HepG2 (cell line): ENCODE data around the gene ABCG4. TPM values are rescaled to one million over a fixed set of nuclear protein-coding genes. Genes with fewer than 3 reads are reported as not detected.

Source experiments
- FOXA1 ChIP-seq, 2 experiments: fragments of 450-650 bp in 1 of 2; sonication (generic) in 1 of 2; formaldehyde crosslinking in 1 of 2; IDR thresholded peaks; 2 replicates each; pipeline versions ENCODE4 v1.4.0 to v1.6.1; 2016 to 2020; ENCODE audit warnings: missing genetic modification reagents in 1 of 2
- GABPA ChIP-seq, 2 experiments: IDR thresholded peaks; 2 replicates each; pipeline ENCODE4 v1.6.1; 2011 to 2016; ENCODE audit warnings: low read depth in 2 of 2, low read length in 1 of 2, missing biosample characterization in 1 of 2, missing genetic modification characterization in 1 of 2
- KDM2A ChIP-seq: sonication (generic); formaldehyde crosslinking; IDR thresholded peaks from 2 replicates; pipeline ENCODE4 v1.4.0; 2020; ENCODE audit warnings: low read depth, missing genetic modification reagents, borderline replicate concordance
- MYNN ChIP-seq: sonication (generic); formaldehyde crosslinking; IDR thresholded peaks from 2 replicates; pipeline ENCODE4 v1.4.0; 2020; ENCODE audit warnings: mild to moderate bottlenecking, low read depth, missing genetic modification reagents
- NONO ChIP-seq, 2 experiments: fragments of 450-650 bp in 1 of 2; sonication (generic) in 1 of 2; formaldehyde crosslinking in 1 of 2; IDR thresholded peaks in 1 of 2; conservative IDR thresholded peaks in 1 of 2; 2 replicates each; pipeline versions ENCODE4 v1.6.1 to v1.8.0; 2017 to 2022; ENCODE audit warnings: mild to moderate bottlenecking in 1 of 2, missing genetic modification reagents in 1 of 2, moderate library complexity in 1 of 2
- SNAPC5 ChIP-seq: sonication (generic); formaldehyde crosslinking; IDR thresholded peaks from 2 replicates; pipeline ENCODE4 v1.8.1; 2023; ENCODE audit warnings: mild to moderate bottlenecking, missing genetic modification reagents, borderline replicate concordance
- SRF ChIP-seq: IDR thresholded peaks from 2 replicates; pipeline ENCODE4 v1.6.1; 2011; ENCODE audit warnings: mild to moderate bottlenecking, low read depth, low read length, moderate library complexity
- SYNCRIP ChIP-seq: fragments of 200-400 bp; formaldehyde crosslinking; IDR thresholded peaks from 2 replicates; pipeline ENCODE4 v1.6.1; 2018; ENCODE audit warnings: mild to moderate bottlenecking, low read depth, low read length; ENCODE audit not compliant: insufficient read depth
- TMF1 ChIP-seq: sonication (generic); formaldehyde crosslinking; IDR thresholded peaks from 2 replicates; pipeline ENCODE4 v1.8.1; 2022; ENCODE audit warnings: low read depth, missing genetic modification reagents
- ZNF224 ChIP-seq: sonication (generic); formaldehyde crosslinking; IDR thresholded peaks from 2 replicates; pipeline ENCODE4 v1.5.0; 2020; ENCODE audit warnings: mild to moderate bottlenecking, missing genetic modification reagents
- ZNF292 ChIP-seq: sonication (generic); formaldehyde crosslinking; IDR thresholded peaks from 2 replicates; pipeline ENCODE4 v1.8.1; 2022; ENCODE audit warnings: mild to moderate bottlenecking, low read depth, missing genetic modification reagents, borderline replicate concordance
- ZNF33B ChIP-seq: sonication (generic); formaldehyde crosslinking; IDR thresholded peaks from 2 replicates; pipeline ENCODE4 v1.5.1; 2020; ENCODE audit warnings: mild to moderate bottlenecking, missing genetic modification reagents
- ZNF382 ChIP-seq: sonication (generic); formaldehyde crosslinking; IDR thresholded peaks from 2 replicates; pipeline ENCODE4 v1.5.0; 2020; ENCODE audit warnings: missing genetic modification reagents, mild to moderate bottlenecking, borderline replicate concordance
- ZNF577 ChIP-seq: sonication (generic); formaldehyde crosslinking; IDR thresholded peaks from 2 replicates; pipeline ENCODE4 v1.4.0; 2020; ENCODE audit warnings: mild to moderate bottlenecking, low read depth, missing genetic modification reagents, borderline replicate concordance
- ZNF709 ChIP-seq: sonication (generic); formaldehyde crosslinking; IDR thresholded peaks from 2 replicates; pipeline ENCODE4 v1.5.0; 2020; ENCODE audit warnings: mild to moderate bottlenecking, missing genetic modification reagents
- ZNF775 ChIP-seq: sonication (generic); formaldehyde crosslinking; IDR thresholded peaks from 2 replicates; pipeline ENCODE4 v1.4.0; 2020; ENCODE audit warnings: missing genetic modification reagents, mild to moderate bottlenecking, moderate library complexity, borderline replicate concordance
- ZNF879 ChIP-seq: sonication (generic); formaldehyde crosslinking; IDR thresholded peaks from 2 replicates; pipeline ENCODE4 v1.8.1; 2023; ENCODE audit warnings: missing genetic modification reagents
- polyA plus RNA-seq, 8 experiments: library from polyadenylated mRNA; depleted of rRNA in 3 of 8; stranded (reverse) in 7 of 8; unstranded in 1 of 8; fragments of >200 nt; fragmentation: Illumina TruSeq in 4 of 8; extraction: Trizol in 4 of 8; gene quantifications; 2 replicates each; pipeline versions ENCODE4 v1.2.1 to v1.2.3, GENCODE V29; 2011 to 2016; ENCODE audit warnings: low read depth in 4 of 8, missing spikeins in 1 of 8, mixed read lengths in 1 of 8; ENCODE audit not compliant: insufficient read depth in 1 of 8
- total RNA-seq, 5 experiments: library from RNA; depleted of rRNA; stranded (reverse); fragments of >200 nt; fragmentation: Illumina TruSeq; extraction: Trizol; gene quantifications; 2 replicates each; pipeline ENCODE4 v1.2.3, GENCODE V29; 2016; ENCODE audit warnings: low read depth in 1 of 5
- TF ChIP-seq, protein P1 (sequence below): sonication (generic); formaldehyde crosslinking; IDR thresholded peaks from 2 replicates; pipeline ENCODE4 v1.4.0; 2020; ENCODE audit warnings: low read depth, missing genetic modification reagents
- TF ChIP-seq, protein P2 (sequence below): sonication (generic); formaldehyde crosslinking; IDR thresholded peaks from 2 replicates; pipeline ENCODE4 v1.4.0; 2020; ENCODE audit warnings: missing genetic modification reagents
- TF ChIP-seq, protein P3 (sequence below): conservative IDR thresholded peaks from 2 replicates; pipeline ENCODE4 v1.6.1; 2018; ENCODE audit warnings: missing genetic modification reagents

ABCG4 gene
- total and polyA plus RNA-seq, 2 of the 13 experiments (the other 11 are each of a cell fraction or from before 2014, with no cell fraction given): not detected

GRCh38 chr11:119100246-119100970, 48.4 kb upstream of the ABCG4 start (continued):
- TF ChIP-seq, protein P1, sequence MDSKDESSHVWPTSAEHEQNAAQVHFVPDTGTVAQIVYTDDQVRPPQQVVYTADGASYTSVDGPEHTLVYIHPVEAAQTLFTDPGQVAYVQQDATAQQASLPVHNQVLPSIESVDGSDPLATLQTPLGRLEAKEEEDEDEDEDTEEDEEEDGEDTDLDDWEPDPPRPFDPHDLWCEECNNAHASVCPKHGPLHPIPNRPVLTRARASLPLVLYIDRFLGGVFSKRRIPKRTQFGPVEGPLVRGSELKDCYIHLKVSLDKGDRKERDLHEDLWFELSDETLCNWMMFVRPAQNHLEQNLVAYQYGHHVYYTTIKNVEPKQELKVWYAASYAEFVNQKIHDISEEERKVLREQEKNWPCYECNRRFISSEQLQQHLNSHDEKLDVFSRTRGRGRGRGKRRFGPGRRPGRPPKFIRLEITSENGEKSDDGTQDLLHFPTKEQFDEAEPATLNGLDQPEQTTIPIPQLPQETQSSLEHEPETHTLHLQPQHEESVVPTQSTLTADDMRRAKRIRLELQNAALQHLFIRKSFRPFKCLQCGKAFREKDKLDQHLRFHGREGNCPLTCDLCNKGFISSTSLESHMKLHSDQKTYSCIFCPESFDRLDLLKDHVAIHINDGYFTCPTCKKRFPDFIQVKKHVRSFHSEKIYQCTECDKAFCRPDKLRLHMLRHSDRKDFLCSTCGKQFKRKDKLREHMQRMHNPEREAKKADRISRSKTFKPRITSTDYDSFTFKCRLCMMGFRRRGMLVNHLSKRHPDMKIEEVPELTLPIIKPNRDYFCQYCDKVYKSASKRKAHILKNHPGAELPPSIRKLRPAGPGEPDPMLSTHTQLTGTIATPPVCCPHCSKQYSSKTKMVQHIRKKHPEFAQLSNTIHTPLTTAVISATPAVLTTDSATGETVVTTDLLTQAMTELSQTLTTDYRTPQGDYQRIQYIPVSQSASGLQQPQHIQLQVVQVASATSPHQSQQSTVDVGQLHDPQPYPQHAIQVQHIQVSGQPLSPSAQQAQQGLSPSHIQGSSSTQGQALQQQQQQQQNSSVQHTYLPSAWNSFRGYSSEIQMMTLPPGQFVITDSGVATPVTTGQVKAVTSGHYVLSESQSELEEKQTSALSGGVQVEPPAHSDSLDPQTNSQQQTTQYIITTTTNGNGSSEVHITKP (CRISPR knock-in tag): no peak
- no peak for TF ChIP-seq FOXA1 (IDR thresholded peaks at IDR 0.05)
- peak; percentile 67 for TF ChIP-seq FOXA1 (CRISPR knock-in tag; IDR thresholded peaks at IDR 0.05)
- no peak for TF ChIP-seq ZNF33B (CRISPR knock-in tag)
- no peak for TF ChIP-seq ZNF879 (CRISPR knock-in tag)
- TF ChIP-seq, protein P2, sequence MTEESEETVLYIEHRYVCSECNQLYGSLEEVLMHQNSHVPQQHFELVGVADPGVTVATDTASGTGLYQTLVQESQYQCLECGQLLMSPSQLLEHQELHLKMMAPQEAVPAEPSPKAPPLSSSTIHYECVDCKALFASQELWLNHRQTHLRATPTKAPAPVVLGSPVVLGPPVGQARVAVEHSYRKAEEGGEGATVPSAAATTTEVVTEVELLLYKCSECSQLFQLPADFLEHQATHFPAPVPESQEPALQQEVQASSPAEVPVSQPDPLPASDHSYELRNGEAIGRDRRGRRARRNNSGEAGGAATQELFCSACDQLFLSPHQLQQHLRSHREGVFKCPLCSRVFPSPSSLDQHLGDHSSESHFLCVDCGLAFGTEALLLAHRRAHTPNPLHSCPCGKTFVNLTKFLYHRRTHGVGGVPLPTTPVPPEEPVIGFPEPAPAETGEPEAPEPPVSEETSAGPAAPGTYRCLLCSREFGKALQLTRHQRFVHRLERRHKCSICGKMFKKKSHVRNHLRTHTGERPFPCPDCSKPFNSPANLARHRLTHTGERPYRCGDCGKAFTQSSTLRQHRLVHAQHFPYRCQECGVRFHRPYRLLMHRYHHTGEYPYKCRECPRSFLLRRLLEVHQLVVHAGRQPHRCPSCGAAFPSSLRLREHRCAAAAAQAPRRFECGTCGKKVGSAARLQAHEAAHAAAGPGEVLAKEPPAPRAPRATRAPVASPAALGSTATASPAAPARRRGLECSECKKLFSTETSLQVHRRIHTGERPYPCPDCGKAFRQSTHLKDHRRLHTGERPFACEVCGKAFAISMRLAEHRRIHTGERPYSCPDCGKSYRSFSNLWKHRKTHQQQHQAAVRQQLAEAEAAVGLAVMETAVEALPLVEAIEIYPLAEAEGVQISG (CRISPR knock-in tag): peak; percentile 69
- TF ChIP-seq, protein P3, sequence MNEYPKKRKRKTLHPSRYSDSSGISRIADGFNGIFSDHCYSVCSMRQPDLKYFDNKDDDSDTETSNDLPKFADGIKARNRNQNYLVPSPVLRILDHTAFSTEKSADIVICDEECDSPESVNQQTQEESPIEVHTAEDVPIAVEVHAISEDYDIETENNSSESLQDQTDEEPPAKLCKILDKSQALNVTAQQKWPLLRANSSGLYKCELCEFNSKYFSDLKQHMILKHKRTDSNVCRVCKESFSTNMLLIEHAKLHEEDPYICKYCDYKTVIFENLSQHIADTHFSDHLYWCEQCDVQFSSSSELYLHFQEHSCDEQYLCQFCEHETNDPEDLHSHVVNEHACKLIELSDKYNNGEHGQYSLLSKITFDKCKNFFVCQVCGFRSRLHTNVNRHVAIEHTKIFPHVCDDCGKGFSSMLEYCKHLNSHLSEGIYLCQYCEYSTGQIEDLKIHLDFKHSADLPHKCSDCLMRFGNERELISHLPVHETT (CRISPR knock-in tag): no peak
- TF ChIP-seq KDM2A (CRISPR knock-in tag): no peak
- no peak for TF ChIP-seq ZNF577 (CRISPR knock-in tag)
- TF ChIP-seq NONO (IDR thresholded peaks at IDR 0.05): no peak
- TF ChIP-seq NONO (CRISPR knock-in tag; conservative IDR thresholded peaks at IDR 0.05): no peak
- no peak for TF ChIP-seq TMF1 (CRISPR knock-in tag)
- no peak for TF ChIP-seq ZNF709 (CRISPR knock-in tag)
- TF ChIP-seq MYNN (CRISPR knock-in tag): no peak
- no peak for TF ChIP-seq SRF
- TF ChIP-seq GABPA (IDR thresholded peaks at IDR 0.05; ENCODE audit: low read depth, low read length): no peak
- 0 out of 2 replicates have a peak, but pooled peaks have one; percentile 21 for TF ChIP-seq GABPA (CRISPR knock-in tag; IDR thresholded peaks at IDR 0.05; ENCODE audit: low read depth)
- no peak for TF ChIP-seq ZNF292 (CRISPR knock-in tag)
- no peak for TF ChIP-seq SNAPC5 (CRISPR knock-in tag)
- no peak for TF ChIP-seq ZNF382 (CRISPR knock-in tag)
- TF ChIP-seq ZNF775: no peak
- TF ChIP-seq ZNF224: 0 out of 2 replicates have a peak, but pooled peaks have one; percentile 18
- TF ChIP-seq SYNCRIP: no peak
